HG03460 (cell line): ENCODE measurements around the gene PAMR1.

ENCODE experiments used
- ATAC-seq: cut with Tn5 transposase; IDR thresholded peaks from one replicate; pipeline ENCODE4 v1.9.1; 2021; ENCODE audit not compliant: unreplicated experiment

The PAMR1 gene

DNA sequence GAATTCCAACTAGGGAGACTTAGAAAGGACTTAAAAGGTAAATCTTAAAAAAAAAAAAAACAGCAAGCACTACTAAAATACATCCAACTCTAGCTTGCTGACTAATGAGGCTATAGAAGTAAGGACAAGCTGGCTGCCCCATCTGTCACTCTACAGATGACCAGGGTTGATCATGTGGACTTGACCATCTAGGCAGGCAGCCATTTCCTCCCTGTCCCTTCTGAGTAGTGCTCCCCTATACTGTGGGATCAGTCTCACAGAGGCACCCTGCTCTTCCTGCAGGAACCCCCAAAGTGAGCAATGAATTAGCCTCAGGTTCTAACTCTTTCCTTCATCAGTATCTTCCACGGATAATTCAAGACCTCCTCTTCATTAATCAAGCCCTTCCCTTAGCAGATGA, 118.4 kb downstream of the PAMR1 start:
- ATAC-seq = no peak

DNA sequence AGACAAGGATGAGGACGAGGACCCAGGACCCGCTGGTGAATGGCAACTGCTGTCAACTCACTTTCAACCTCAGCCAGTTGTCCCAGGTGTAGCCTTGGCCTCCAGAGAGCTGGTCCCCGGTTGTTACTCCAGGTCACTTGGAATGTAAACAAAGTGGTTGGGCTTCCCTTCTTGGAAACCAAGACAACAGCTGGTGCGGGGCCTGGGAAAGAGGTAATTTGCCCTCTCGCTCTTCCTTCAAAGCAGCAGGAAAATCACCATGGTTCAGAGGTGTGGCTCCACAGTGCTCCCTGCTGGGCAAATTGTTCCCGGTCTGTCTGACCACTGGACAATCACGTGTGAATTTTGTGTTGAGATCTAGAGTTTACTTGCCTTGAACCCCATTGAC, 121.0 kb downstream of the PAMR1 start:
- ATAC-seq = no peak

DNA sequence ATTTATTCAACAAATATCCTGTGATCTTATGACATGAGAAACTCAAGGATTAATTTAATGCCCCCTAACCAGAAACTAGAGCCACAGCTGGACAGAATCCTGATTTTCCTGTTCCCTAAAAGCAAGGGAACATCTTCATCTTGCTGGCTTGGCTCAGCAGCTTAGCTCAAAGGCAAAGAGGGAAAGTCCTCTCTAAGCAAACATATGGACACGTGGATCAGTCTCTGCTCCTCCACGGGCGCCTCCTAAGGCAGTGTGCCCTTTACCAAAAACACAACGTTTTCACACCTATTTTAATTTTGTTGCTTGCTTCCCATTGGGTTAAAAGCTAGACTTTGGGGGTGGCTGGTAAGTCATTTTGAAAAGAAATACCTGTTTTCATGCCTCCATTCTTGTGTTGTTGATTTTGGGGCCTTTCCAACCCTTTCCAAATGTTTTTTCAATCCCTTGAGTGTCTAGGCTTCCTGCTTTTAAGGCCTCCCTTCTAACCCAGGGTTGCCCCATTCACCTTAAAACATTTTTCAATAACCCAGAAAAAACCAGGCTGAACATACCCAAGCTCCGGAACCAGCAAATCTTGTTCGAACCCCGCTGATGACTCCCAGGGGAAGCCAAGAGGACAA, 121.5 kb downstream of the PAMR1 start:
- ATAC-seq = no peak

DNA sequence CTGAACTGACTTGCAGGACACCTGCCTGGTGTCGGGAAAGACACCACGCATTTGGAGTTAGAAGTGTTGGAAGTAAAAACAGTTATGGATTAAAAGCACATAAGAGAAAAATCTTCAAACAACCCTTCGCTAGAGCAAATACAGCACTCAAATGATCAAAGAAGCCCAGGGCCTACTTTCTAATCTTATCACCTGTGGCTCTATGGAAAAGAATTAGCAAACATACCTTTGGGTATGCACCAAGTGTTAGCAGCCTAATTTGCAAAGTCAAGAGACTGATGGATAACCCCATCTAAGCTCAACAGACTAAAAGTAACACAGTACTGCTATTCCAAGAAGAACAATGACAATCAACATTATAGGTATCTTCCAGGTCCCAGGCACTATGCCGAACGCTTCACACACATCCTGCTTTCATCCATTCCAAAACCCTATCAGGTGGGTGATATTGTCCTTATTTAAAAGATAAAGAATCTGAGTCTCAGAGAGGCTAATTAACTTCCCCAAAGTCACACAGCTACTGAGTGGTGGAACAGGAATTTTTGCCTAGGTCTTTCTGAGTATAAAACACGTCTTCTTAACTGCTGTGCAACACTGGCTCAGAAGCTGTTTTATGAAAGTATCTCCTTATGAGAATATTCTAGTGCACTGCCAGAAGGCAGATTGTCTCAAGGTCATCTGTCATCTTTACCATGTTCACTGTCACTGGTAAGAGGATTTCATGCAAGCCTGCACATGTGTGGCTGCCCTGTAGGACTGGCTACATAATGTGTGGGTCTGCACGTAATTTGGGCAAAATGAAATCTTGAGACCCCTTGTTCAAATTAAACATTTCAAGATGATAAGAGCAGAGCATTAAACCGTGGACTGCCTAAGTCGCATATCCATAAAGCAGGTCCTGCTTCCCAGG, 122.4 kb downstream of the PAMR1 start:
- no peak for ATAC-seq

DNA sequence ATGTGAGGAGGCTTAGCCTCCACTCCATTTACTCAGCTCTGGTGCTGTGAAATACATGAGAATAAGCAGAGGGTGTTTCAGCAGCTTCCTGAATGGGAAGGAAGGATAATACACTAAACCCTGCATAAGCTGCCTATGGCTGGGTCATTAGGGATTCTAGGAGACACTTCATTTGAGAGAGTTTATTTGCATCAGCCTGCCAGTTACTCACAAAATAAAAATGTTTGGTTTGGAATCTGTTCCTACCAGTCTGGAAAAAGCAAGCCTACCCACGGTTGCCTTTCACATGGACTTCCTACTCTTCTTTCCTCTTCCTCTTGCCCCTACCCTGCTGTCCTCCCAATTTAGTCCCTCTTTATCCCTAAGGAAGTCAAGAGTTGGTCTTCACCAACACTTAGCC, 126.5 kb downstream of the PAMR1 start:
- ATAC-seq = no peak

DNA sequence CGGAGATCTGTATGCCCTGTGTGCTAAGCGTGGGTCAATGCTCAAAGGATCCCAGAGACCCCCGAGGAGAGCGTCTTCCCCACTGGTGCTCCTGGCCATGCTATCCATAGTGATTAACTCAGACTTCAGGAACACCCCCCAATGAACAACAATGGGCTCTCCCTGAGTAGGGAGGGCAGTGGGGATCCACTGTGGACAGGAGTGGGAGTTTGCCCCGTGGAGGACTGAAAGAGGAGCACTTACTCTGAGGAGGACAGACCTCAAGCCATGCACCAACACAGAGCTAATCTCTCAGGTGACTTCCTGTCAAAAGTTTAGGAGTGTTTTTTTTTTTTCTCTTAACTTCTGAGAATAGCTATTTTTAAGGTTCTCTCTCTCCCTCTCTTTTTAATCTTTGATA, 130.5 kb downstream of the PAMR1 start:
- ATAC-seq = no peak

DNA sequence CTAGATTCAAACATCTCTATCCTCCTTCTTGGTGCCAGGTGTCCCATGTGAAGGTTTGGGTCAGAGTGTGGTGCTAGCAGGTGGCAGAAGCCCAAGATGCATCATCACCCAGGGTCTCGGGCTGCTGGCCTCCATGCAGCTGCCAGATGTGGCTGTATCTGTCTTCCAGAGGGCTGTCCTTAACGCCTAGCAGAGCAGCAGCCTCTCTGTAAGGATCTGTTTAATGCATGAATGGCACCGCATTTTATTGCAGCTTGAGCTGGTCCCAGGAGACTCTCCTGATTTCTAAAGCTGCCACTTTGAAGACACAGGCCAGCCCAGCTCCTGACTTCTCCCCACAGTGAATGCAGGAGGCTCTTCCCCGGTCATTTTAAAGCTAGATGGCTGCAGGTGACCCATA, 132.3 kb downstream of the PAMR1 start:
- no peak for ATAC-seq

DNA sequence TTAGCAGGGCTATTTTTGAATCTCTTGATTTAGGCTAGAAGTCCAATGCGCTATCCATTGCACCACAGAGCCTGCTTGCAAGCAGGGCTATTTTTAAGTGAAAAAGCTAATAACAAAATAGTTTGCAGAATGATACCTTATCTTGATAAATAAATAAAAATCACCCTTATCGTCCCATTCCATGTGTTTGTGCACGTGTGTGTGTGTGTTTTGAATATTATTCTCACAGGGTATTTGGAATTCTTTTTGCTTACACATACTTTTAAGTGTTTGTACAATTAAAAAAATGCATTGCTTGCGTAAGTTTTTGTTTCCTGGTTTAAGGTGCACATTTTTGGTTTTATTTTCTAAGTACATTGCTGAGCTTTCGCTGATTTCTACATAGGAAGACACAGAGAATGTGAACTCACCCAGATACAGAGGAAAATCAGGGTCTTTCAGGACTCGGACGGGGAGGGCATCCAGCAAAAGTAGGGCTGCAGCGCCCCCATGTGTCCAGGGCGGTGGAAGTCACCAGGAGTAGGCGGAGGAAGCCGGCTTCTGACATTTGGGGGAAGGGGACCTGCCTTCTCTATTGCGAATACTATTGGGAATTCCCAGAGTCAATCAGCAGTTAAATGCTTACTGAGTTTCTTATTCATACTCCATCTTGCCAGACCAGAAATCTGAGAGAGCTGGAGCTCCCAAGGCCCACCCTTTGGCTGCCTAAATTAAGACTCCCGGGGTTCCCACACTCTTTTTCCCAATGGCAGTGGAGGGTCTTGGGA, 133.3 kb downstream of the PAMR1 start:
- ATAC-seq = peak; percentile 41

DNA sequence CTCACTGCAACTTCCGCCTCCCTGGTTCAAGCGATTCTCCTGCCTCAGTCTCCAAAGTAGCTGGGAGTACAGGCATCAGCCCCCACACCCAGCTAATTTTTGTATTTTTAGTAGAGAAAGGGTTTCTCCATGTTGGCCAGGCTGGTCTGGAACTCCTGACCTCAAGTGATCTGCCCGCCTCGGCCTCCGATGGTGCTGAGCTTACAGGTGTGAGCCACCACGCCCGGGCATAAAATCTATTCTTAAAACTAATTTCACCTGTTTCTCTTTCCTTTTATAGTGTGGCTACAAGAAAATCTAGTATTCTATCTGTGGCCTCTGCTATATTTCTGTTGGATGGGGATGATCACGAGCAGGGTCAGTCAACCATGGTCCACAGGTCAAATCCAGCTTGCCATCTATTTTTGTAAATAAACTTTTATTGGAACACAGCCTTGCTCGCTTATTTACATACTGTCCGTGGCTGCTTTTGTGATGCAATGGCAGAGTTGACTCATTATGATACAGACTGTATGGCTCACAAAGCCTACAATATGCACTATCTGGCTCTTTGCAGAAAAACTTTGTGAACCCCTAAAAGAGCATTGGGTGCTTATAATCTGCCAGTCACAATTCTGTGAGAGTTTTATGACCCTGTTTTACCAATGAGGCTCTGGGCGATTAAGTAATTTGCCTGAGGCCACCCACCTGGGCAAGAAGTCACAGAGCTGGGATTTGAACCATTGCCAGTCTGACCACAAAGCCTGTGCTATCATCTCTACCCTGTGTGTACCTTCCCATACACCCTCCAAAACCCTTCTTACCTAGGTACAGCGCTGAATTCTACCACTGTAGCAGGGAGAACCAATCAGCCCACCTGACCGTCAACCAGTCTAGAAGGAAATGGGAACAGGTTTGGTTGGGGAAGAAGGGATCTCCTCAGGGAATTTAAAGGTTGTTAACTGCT, 134.4 kb downstream of the PAMR1 start:
- ATAC-seq = peak; percentile 85

DNA sequence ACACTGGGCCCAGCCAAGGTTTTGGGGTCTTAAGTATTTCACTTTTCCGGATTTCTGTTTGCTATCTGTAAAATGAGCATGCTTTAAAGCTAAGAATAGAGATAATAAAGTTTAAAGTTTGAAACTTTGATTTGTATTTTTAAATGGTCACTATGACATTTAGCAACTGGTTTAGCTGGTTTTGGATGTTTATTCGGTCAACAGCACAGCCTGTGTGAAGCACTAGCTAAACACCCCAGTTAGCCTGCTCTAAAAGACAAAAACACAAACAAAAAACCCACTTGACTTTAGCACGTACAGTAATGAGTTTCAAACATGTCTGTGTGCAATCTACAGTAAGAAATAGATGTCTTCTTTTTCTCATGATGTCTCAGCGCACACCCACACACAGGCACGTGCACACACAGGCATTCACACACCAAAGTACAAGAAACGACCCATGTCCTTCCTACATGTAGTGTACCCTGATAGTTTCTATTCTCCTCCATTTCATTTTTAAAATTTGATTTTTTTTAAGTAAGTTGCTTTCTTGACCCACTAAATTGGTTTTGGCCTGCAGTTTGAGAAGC, 135.4 kb downstream of the PAMR1 start:
- no peak for ATAC-seq

DNA sequence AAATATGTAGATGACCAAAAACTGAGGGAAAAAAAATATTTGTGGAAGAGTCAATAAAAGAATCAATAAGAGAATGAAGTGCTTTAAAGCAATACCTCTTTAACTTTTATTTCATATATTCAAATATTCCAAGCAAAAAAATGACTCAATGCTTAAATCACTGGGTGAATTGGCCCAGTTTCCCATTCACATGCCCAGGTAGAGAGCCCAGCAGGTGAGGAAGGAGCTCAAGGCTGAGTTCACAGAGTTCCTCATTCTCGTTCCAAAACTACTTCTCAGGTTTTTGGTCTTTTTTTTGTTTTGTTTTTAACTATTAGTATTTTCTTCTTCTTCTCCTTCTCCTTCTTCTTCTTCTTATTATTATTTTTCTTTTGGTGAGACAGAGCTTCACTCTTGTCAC, 136.3 kb downstream of the PAMR1 start:
- no peak for ATAC-seq

DNA sequence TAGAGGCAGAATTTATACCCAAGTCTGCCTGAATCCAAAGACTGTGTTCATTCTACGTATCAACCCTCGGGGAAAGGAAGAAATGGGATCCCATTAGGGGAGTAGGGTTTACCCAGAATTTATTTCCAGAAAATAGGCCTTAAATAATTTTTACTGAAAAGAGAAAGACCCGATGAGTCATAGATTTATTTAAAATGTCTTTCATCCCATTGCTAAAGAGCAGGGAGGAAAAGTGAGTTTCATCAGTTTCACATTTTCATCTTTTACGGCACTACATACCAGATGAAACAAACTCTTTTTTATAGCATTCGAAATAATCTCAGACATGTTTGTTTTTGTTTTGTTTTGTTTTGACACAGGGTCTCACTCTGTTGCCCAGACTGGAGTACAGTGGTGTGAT, 137.4 kb downstream of the PAMR1 start:
- ATAC-seq = no peak

DNA sequence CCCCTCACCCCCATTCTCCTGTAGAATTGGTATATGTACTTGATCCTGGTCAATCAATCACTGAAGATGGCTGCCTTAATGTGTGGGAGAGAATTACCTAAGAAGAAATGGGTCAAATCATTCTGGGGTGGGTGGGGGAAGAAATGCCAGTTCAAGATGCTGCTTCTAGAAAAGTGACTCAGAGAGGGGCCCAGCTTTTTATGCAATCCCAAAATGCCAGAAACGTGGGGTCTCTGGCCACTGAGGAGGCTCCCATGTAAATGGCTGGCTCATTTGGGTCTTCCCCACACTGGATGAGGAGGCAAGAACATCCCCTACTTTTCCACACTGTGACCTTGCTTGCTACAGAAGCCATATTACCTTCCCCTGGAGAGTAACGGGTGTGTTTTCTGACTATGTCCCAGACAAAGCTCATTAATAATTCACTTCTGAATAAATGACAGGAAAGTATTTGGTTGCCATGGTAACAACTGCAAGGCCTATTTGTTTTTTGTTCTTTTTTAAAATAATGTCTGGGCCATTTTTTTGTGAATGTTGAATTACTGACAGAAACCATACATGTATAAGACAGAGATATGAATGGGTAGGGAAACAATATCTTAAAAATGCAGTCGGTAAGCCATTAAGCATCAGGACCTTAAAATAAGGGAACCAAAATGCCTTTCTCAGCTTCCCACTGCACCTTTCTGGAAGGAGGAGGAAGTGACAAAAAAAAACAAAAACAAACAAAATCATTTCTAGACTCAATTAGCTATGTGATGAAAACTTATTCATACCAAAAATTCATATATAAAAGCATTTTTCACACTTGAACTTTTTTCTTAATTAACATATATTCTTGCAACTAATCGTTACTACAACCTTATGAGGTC, 138.1 kb downstream of the PAMR1 start:
- no peak for ATAC-seq

DNA sequence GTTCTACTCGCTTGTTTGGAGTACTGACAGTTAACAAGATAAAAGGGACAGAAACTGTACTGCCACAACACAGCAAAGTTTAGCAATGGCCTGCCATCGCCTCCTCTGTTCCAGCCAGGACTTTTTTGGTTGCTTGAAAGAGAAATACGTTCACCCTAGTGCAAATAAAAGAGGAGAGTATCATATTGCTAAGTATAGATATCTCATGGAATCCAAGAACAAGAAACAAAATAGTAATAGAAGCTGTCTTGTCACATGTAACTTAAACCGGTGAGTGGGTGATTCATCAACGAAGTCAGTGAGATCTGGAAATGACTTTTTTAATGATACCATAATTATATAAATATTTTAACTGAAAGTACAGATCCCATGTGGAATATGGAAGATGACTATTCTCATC, 141.5 kb downstream of the PAMR1 start:
- no peak for ATAC-seq
